ENCODE data around the gene CD3E.
A peak's percentile ranks its signal among the peaks of the same experiment; 100 is the strongest.

The CD3E gene

GRCh38 chr11:118267486-118267885 lies 37.0 kb upstream of the CD3E start:
- TF ChIP-seq SPI1 (IDR thresholded peaks at IDR 0.05; ENCODE audit: low read depth, low read length): no peak
- TF ChIP-seq POLR2AphosphoS5 (IDR thresholded peaks at IDR 0.05; ENCODE audit: low read depth, low read length): no peak
- TF ChIP-seq PAX5 (IDR thresholded peaks at IDR 0.05; ENCODE audit: insufficient read depth, low read length, severe bottlenecking): no peak
- no peak for TF ChIP-seq TAF1 (IDR thresholded peaks at IDR 0.05; ENCODE audit: low read depth, low read length)
- TF ChIP-seq POLR2A (IDR thresholded peaks at IDR 0.05; ENCODE audit: low read depth, low read length): no peak
- no peak for TF ChIP-seq POU2F2 (IDR thresholded peaks at IDR 0.05; ENCODE audit: low read depth, low read length)
- FAIRE-seq (no peak), DNase-seq (ENCODE audit: insufficient read length, low spot score) (no peak)

- FAIRE-seq (no peak), DNase-seq (ENCODE audit: insufficient read length, low spot score) (no peak)
- no peak for TF ChIP-seq PAX5 (IDR thresholded peaks at IDR 0.05; ENCODE audit: insufficient read depth, low read length, severe bottlenecking)
- TF ChIP-seq POLR2A (IDR thresholded peaks at IDR 0.05; ENCODE audit: low read depth, low read length): no peak
- no peak for TF ChIP-seq SPI1 (IDR thresholded peaks at IDR 0.05; ENCODE audit: low read depth, low read length)
- TF ChIP-seq POLR2AphosphoS5 (IDR thresholded peaks at IDR 0.05; ENCODE audit: low read depth, low read length): no peak
- TF ChIP-seq POU2F2 (IDR thresholded peaks at IDR 0.05; ENCODE audit: low read depth, low read length): no peak
- TF ChIP-seq TAF1 (IDR thresholded peaks at IDR 0.05; ENCODE audit: low read depth, low read length): no peak
Observed at GRCh38 chr11:118272001-118272400, 32.5 kb upstream of the CD3E start.

GRCh38 chr11:118274186-118274585 lies 30.3 kb upstream of the CD3E start:
- FAIRE-seq: no peak
- no peak for DNase-seq (ENCODE audit: insufficient read length, low spot score)
- no peak for TF ChIP-seq TAF1 (IDR thresholded peaks at IDR 0.05; ENCODE audit: low read depth, low read length)
- TF ChIP-seq POLR2AphosphoS5 (IDR thresholded peaks at IDR 0.05; ENCODE audit: low read depth, low read length): no peak
- no peak for TF ChIP-seq POLR2A (IDR thresholded peaks at IDR 0.05; ENCODE audit: low read depth, low read length)
- TF ChIP-seq SPI1 (IDR thresholded peaks at IDR 0.05; ENCODE audit: low read depth, low read length): no peak
- TF ChIP-seq POU2F2 (IDR thresholded peaks at IDR 0.05; ENCODE audit: low read depth, low read length): no peak
- no peak for TF ChIP-seq PAX5 (IDR thresholded peaks at IDR 0.05; ENCODE audit: insufficient read depth, low read length, severe bottlenecking)

GRCh38 chr11:118275176-118275575 lies 29.4 kb upstream of the CD3E start:
- no peak for FAIRE-seq
- DNase-seq (ENCODE audit: insufficient read length, low spot score): no peak
- TF ChIP-seq POLR2AphosphoS5 (IDR thresholded peaks at IDR 0.05; ENCODE audit: low read depth, low read length): no peak
- TF ChIP-seq POU2F2 (IDR thresholded peaks at IDR 0.05; ENCODE audit: low read depth, low read length): no peak
- TF ChIP-seq TAF1 (IDR thresholded peaks at IDR 0.05; ENCODE audit: low read depth, low read length): no peak
- TF ChIP-seq SPI1 (IDR thresholded peaks at IDR 0.05; ENCODE audit: low read depth, low read length): no peak
- no peak for TF ChIP-seq PAX5 (IDR thresholded peaks at IDR 0.05; ENCODE audit: insufficient read depth, low read length, severe bottlenecking)
- TF ChIP-seq POLR2A (IDR thresholded peaks at IDR 0.05; ENCODE audit: low read depth, low read length): no peak

GRCh38 chr11:118276422-118276821 lies 28.1 kb upstream of the CD3E start:
- FAIRE-seq: no peak

GRCh38 chr11:118277312-118277711 lies 27.2 kb upstream of the CD3E start:
- TF ChIP-seq POU2F2 (IDR thresholded peaks at IDR 0.05; ENCODE audit: low read depth, low read length) (no peak), SPI1 (IDR thresholded peaks at IDR 0.05; ENCODE audit: low read depth, low read length) (peak; percentile 70)
- DNase-seq (ENCODE audit: insufficient read length, low spot score) (no peak), FAIRE-seq (peak; percentile 90)

More at GRCh38 chr11:118276422-118276821, 28.1 kb upstream of the CD3E start:
- no peak for DNase-seq (ENCODE audit: insufficient read length, low spot score)
- TF ChIP-seq TAF1 (IDR thresholded peaks at IDR 0.05; ENCODE audit: low read depth, low read length) (no peak), POLR2A (IDR thresholded peaks at IDR 0.05; ENCODE audit: low read depth, low read length) (no peak), SPI1 (IDR thresholded peaks at IDR 0.05; ENCODE audit: low read depth, low read length) (no peak), PAX5 (IDR thresholded peaks at IDR 0.05; ENCODE audit: insufficient read depth, low read length, severe bottlenecking) (no peak), POU2F2 (IDR thresholded peaks at IDR 0.05; ENCODE audit: low read depth, low read length) (no peak)

GRCh38 chr11:118281284-118281683 lies 23.2 kb upstream of the CD3E start:
- TF ChIP-seq POU2F2 (IDR thresholded peaks at IDR 0.05; ENCODE audit: low read depth, low read length): peak; percentile 48; the same call in 1 of the 2 replicates
- TF ChIP-seq PAX5 (IDR thresholded peaks at IDR 0.05; ENCODE audit: insufficient read depth, low read length, severe bottlenecking): no peak
- DNase-seq (ENCODE audit: insufficient read length, low spot score) (no peak), FAIRE-seq (peak; percentile 62)

GRCh38 chr11:118282606-118283005 lies 21.9 kb upstream of the CD3E start:
- TF ChIP-seq TAF1 (IDR thresholded peaks at IDR 0.05; ENCODE audit: low read depth, low read length) (no peak), PAX5 (IDR thresholded peaks at IDR 0.05; ENCODE audit: insufficient read depth, low read length, severe bottlenecking) (no peak), POU2F2 (IDR thresholded peaks at IDR 0.05; ENCODE audit: low read depth, low read length) (no peak), POLR2A (IDR thresholded peaks at IDR 0.05; ENCODE audit: low read depth, low read length) (no peak), SPI1 (IDR thresholded peaks at IDR 0.05; ENCODE audit: low read depth, low read length) (no peak), POLR2AphosphoS5 (IDR thresholded peaks at IDR 0.05; ENCODE audit: low read depth, low read length) (no peak)
- no peak for DNase-seq (ENCODE audit: insufficient read length, low spot score)
- FAIRE-seq: no peak

- no peak for FAIRE-seq
Observed at GRCh38 chr11:118283037-118283636, 21.4 kb upstream of the CD3E start.

GRCh38 chr11:118283756-118284350 lies 20.7 kb upstream of the CD3E start:
- TF ChIP-seq TAF1 (IDR thresholded peaks at IDR 0.05; ENCODE audit: low read depth, low read length): no peak
- no peak for TF ChIP-seq POLR2A (IDR thresholded peaks at IDR 0.05; ENCODE audit: low read depth, low read length)
- no peak for FAIRE-seq

More at GRCh38 chr11:118283037-118283636, 21.4 kb upstream of the CD3E start:
- DNase-seq (ENCODE audit: insufficient read length, low spot score): no peak
- TF ChIP-seq POLR2A (IDR thresholded peaks at IDR 0.05; ENCODE audit: low read depth, low read length) (no peak), POU2F2 (IDR thresholded peaks at IDR 0.05; ENCODE audit: low read depth, low read length) (no peak), PAX5 (IDR thresholded peaks at IDR 0.05; ENCODE audit: insufficient read depth, low read length, severe bottlenecking) (no peak), POLR2AphosphoS5 (IDR thresholded peaks at IDR 0.05; ENCODE audit: low read depth, low read length) (no peak), TAF1 (IDR thresholded peaks at IDR 0.05; ENCODE audit: low read depth, low read length) (no peak), SPI1 (IDR thresholded peaks at IDR 0.05; ENCODE audit: low read depth, low read length) (no peak)

More at GRCh38 chr11:118283756-118284350, 20.7 kb upstream of the CD3E start:
- DNase-seq (ENCODE audit: insufficient read length, low spot score): no peak

Measured in GM12891 (cell line).